ENCODE results near the gene EBF3. TPM values are rescaled to one million over a fixed set of nuclear protein-coding genes. Genes with fewer than 3 reads are reported as not detected.

Gene EBF3
- total RNA-seq, 1 donor from 2014 or later, result not detected

Other genes with a start within 250 kb of the EBF3 start
- 2.9 TPM for gene C10orf143, start 146.6 kb upstream of the EBF3 start, total RNA-seq
- 23.9 TPM for gene GLRX3, start 172.1 kb upstream of the EBF3 start, total RNA-seq

All from left lobe of liver (tissue), 1 donor.